HG03378 (cell line): Measurements from ENCODE around the gene CHID1.

ENCODE experiments used
- ATAC-seq: cut with Tn5 transposase; IDR thresholded peaks from one replicate; pipeline ENCODE4 v1.9.1; 2021; ENCODE audit warnings: mild to moderate bottlenecking, moderate library complexity; ENCODE audit not compliant: unreplicated experiment

The CHID1 gene

GRCh38 chr11:889257-889656, 21.4 kb downstream of the CHID1 start:
- no peak for ATAC-seq

GRCh38 chr11:888310-889212, 22.0 kb downstream of the CHID1 start:
- ATAC-seq: no peak

- ATAC-seq: no peak
Measured at GRCh38 chr11:887589-887988, 23.0 kb downstream of the CHID1 start.

- no peak for ATAC-seq
Measured at GRCh38 chr11:886568-886967, 24.0 kb downstream of the CHID1 start.

GRCh38 chr11:884578-885070, 26.0 kb downstream of the CHID1 start:
- ATAC-seq: no peak

GRCh38 chr11:883527-883926, 27.1 kb downstream of the CHID1 start:
- ATAC-seq: no peak

- ATAC-seq: no peak
Measured at GRCh38 chr11:882596-882995, 28.0 kb downstream of the CHID1 start.

GRCh38 chr11:880447-880846, 30.2 kb downstream of the CHID1 start:
- ATAC-seq: no peak

GRCh38 chr11:877565-877964, 33.0 kb downstream of the CHID1 start:
- ATAC-seq: no peak

GRCh38 chr11:876545-876944, 34.1 kb downstream of the CHID1 start:
- no peak for ATAC-seq

- ATAC-seq: no peak
Measured at GRCh38 chr11:875769-876301, 34.8 kb downstream of the CHID1 start.

- no peak for ATAC-seq
Measured at GRCh38 chr11:875203-875602, 35.4 kb downstream of the CHID1 start.

- ATAC-seq: no peak
Measured at GRCh38 chr11:873706-874105, 36.9 kb downstream of the CHID1 start.

- no peak for ATAC-seq
Measured at GRCh38 chr11:872799-873198, 37.8 kb downstream of the CHID1 start.

GRCh38 chr11:871472-871871, 39.1 kb downstream of the CHID1 start:
- no peak for ATAC-seq

- ATAC-seq: no peak
Measured at GRCh38 chr11:870418-870817, 40.2 kb downstream of the CHID1 start.

- no peak for ATAC-seq
Measured at GRCh38 chr11:870127-870413, 40.5 kb downstream of the CHID1 start.

GRCh38 chr11:869399-870126, 41.0 kb downstream of the CHID1 start:
- no peak for ATAC-seq

GRCh38 chr11:868802-869201, 41.8 kb downstream of the CHID1 start:
- ATAC-seq: no peak

- ATAC-seq: no peak
Measured at GRCh38 chr11:868394-868793, 42.2 kb downstream of the CHID1 start.

GRCh38 chr11:867856-868358, 42.7 kb downstream of the CHID1 start:
- ATAC-seq: no peak

- ATAC-seq: no peak
Measured at GRCh38 chr11:866481-866880, 44.1 kb downstream of the CHID1 start.
